Activated CD8-positive, alpha-beta memory T cell treated with anti-CD3 and anti-CD28 coated beads, Interleukin-2, amount 50 U/mL, for 24 hours (primary cell): ENCODE data around the gene CCDC71.

Experiments
- DNase-seq: peaks from one replicate; pipeline ENCODE4 v3.0.0-alpha.2; 2020; ENCODE audit errors: extremely low read depth

CCDC71 gene

DNA sequence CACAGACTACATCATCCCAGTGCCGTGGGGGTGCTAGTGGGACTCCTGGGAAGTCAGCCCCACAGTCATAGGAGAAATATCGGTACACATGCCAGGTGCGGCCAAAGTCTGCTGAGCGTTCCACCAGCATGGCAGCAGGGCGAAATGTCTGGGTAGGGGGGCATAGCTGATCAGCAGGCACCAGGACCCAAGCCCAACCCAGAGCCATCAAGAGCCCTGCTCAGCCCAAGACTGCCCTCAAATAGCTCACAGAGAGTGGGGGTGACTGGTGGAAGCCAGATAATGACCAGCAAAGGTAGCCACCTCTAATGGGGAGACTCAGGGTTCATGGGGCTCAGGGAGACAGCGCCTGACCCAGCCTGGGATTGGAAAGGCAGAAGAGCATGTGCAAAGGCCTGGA lies 34.6 kb downstream of the CCDC71 start:
- DNase-seq: no peak

DNA sequence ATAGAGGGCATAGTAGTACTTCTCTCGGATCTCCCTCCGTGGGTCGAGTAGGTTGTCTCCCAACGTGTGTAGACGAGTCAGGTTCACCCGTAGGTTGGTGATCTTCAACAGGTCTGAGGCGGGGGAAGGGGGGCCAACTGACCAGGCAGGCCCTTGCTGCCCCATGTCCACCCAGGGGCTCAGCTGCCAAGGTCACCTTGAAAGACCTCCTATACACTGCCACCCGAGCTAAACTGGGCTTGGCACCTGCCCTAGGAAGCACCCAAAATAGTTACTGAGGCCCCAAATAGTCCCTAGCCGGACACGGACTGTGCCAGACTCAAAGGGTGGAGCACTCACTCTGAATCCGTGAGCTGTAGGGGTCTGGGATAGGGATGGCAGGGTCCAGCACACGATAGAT lies 35.1 kb downstream of the CCDC71 start:
- no peak for DNase-seq

- DNase-seq: no peak
These were observed 41.0 kb downstream of the CCDC71 start for GRCh38 chr3:49124991-49125670.

DNA sequence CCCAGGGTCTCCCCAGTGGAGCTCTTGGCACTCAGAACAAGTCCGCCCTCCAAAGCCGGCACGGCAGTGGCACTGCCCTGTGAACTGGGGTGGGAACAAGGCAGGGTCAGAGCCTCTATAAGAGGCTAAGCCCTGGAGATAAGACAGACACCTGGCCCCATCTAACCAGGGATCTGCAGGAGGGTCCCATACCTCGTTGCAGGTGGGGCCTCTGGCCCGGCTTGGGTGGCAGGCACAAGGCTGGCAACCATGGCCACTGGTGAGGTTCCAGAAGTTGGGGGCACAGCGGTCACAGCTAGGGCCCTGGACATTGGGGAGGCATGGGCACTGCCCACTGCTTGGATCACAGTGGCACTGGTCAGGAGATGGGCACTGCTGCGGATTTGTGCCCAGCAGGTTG lies 41.9 kb downstream of the CCDC71 start:
- DNase-seq: no peak

DNA sequence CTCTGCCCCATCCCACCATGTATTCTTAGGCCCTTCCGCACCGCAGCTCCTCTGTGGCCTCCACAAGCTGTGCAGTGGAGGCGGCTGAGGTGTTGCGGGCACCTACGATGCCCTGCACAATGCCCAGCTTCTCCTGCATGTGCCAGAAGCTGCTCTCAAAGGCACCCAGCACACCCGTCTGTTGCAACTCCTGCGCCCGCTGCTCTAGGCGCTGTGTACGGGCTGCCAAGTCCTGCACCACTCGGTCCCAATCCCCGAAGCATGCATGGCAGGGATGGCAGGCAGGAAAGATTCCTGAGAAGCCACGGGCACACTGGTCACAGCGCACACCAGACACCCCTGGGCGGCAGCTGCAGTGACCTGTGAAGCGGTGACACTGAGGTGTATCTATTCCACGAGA lies 42.4 kb downstream of the CCDC71 start:
- DNase-seq: no peak

GRCh38 chr3:49122886-49123545 lies 43.1 kb downstream of the CCDC71 start:
- no peak for DNase-seq

DNA sequence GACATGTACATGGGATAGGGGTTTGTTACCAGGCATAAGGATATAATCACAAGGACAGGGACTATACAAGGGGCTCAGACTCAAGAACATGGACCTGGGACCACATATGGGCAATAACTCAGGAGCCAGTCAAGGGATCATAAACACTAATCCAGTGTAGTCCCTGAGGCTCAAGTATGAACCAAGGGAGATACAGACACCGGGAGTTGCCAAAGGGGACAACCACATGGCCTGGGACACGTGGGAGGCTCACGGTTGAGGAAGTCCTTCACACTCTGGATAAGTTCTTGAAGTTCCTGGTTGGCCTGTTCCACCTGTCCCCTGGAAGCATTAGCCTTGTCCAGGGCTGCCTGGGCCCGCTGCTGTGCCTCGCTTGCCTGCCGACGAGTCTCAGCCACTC lies 43.7 kb downstream of the CCDC71 start:
- DNase-seq: no peak

- DNase-seq: no peak
These were observed 44.1 kb downstream of the CCDC71 start for GRCh38 chr3:49122022-49122421.

DNA sequence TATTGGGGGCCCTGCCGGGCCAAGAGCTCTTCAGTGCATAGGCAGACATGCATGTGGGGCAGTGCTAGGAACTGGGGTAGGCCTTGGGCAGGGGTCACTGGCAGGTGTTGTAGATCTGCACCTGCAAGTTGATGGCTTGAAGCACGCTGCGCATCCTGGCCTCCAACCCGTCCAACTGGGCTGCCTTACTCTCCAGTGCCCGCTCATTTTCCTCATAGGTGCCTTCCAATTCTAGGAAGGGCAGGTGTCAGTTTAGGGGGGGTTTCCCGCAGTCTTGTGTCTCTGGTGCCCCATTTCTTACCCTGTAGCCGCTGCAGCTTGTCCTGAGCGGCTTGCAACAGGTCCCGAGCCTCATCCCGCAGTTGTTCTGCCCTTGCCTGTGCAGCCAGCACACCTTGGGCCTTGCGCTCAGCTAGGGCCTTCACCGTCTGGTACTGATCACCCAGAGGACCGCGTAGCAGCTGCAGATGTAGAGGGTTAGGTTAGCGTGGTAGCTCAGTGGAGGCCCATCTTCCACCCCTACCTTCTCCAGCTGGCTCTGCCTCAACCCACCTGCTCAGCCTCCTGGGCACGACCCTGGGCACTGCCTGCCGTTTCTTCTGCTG lies 44.9 kb downstream of the CCDC71 start:
- no peak for DNase-seq

GRCh38 chr3:49120438-49121131 lies 45.5 kb downstream of the CCDC71 start, which contains the start of gene USP19:
TSS of gene USP19 (minus strand) at chr3:49120823. CDS start at chr3:49119145, 1,678 bp downstream.
- DNase-seq: peak; percentile 81

DNA sequence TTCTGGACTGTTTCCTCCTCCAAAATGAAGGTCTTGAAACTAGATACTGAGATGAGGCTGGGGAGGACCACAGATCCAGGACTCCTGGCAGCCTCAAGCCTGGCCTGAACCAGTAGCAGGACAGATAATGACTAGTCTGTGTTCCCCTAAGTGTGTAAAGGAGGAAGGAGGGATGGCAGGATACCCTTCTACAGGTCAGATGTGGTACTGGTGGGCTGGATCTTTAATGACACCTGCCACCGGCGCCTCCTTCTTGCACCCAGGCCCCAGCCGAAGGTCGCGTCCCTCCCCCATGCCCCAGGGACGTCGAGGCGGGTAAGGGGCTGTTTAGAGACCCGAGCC lies 46.1 kb downstream of the CCDC71 start:
- no peak for DNase-seq

DNA sequence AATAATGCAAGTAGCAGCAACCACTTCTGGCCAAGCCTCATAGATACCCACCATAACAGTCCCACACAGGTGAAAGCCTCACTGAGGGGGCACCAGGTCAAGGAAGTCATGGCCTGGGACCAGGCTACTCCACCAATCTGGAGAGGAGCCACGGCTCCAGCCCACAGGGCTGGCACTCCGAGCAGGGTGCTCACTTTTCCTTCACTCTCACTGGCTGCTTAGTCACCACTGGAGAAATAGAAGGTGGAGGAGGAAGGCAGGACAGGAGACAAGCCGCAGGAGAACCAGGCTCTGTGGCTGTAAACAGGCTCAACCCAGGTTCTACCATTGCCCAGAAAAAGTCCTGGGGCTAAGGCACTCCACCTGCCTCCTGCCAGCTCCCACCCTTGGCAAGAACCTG lies 46.7 kb downstream of the CCDC71 start:
- no peak for DNase-seq

GRCh38 chr3:49119036-49119435 lies 47.1 kb downstream of the CCDC71 start:
- DNase-seq: no peak
